GM18951 (cell line): ENCODE results near the gene TENM3.

Experiments
- POLR2A ChIP-seq: IDR thresholded peaks from 4 replicates; pipeline ENCODE4 v1.6.1; 2011; ENCODE audit warnings: mild to moderate bottlenecking; ENCODE audit not compliant: insufficient read length, insufficient read depth; ENCODE audit errors: extremely low read depth
- in situ Hi-C: fragments of 300-500 bp; cut with MboI; formaldehyde crosslinking; loops from one replicate; pipeline ENCODE4 v1.12.0; 2022; ENCODE audit warnings: low sequenced_read_pairs, mixed read lengths, inconsistent platforms; ENCODE audit not compliant: unreplicated experiment

The TENM3 gene

GRCh38 chr4:182808673-182809416, 565.6 kb downstream of the TENM3 start:
- no peak for TF ChIP-seq POLR2A
- in situ Hi-C loops: loop anchor here (25.0 kb wide), 1 partner anchor 453 kb away; no protein-coding TSS in a partner anchor

- in situ Hi-C loops: loop anchor here (25.0 kb wide), 1 partner anchor 453 kb away; no protein-coding TSS in a partner anchor
- TF ChIP-seq POLR2A: no peak
Observed at GRCh38 chr4:182809417-182810102, 566.4 kb downstream of the TENM3 start.

GRCh38 chr4:182810103-182810615, 567.0 kb downstream of the TENM3 start:
- TF ChIP-seq POLR2A: no peak
- in situ Hi-C loops: loop anchor here (25.0 kb wide), 1 partner anchor 452 kb away; no protein-coding TSS in a partner anchor

- in situ Hi-C loops: loop anchor here (25.0 kb wide), 1 partner anchor 449 kb away; no protein-coding TSS in a partner anchor
- TF ChIP-seq POLR2A: no peak
Observed at GRCh38 chr4:182812916-182813315, 569.7 kb downstream of the TENM3 start.

- in situ Hi-C loops: loop anchor here (25.0 kb wide), 1 partner anchor 448 kb away; no protein-coding TSS in a partner anchor
Observed at GRCh38 chr4:182814065-182814464, 570.9 kb downstream of the TENM3 start.

GRCh38 chr4:182818926-182819730, 575.9 kb downstream of the TENM3 start:
- no peak for TF ChIP-seq POLR2A
- in situ Hi-C loops: loop anchor here (25.0 kb wide), 1 partner anchor 443 kb away; no protein-coding TSS in a partner anchor

GRCh38 chr4:182819751-182820150, 576.5 kb downstream of the TENM3 start:
- in situ Hi-C loops: loop anchor here (25.0 kb wide), 1 partner anchor 443 kb away; no protein-coding TSS in a partner anchor

GRCh38 chr4:182822554-182822953, 579.4 kb downstream of the TENM3 start:
- TF ChIP-seq POLR2A: no peak
- in situ Hi-C loops: loop anchor here (25.0 kb wide), 1 partner anchor 440 kb away; no protein-coding TSS in a partner anchor

More at GRCh38 chr4:182819751-182820150, 576.5 kb downstream of the TENM3 start:
- TF ChIP-seq POLR2A: no peak

- no peak for TF ChIP-seq POLR2A
- in situ Hi-C loops: loop anchor here (25.0 kb wide), 1 partner anchor 439 kb away; no protein-coding TSS in a partner anchor
Observed at GRCh38 chr4:182823576-182823975, 580.4 kb downstream of the TENM3 start.

GRCh38 chr4:182825003-182825402, 581.8 kb downstream of the TENM3 start:
- TF ChIP-seq POLR2A: no peak
- in situ Hi-C loops: no loop called here

GRCh38 chr4:182825786-182826185, 582.6 kb downstream of the TENM3 start:
- in situ Hi-C loops: no loop called here

GRCh38 chr4:182826391-182826790, 583.2 kb downstream of the TENM3 start:
- in situ Hi-C loops: no loop called here
- TF ChIP-seq POLR2A: no peak

More at GRCh38 chr4:182825786-182826185, 582.6 kb downstream of the TENM3 start:
- TF ChIP-seq POLR2A: no peak
